HL-60/S4 (cell line): ENCODE data around the gene SDHC.
"Not testable (repeated sequence)": the region's sequence is repeated elsewhere in the genome, so short reads cannot be mapped to it uniquely, and the experiment has no call there.

Experiments used
- in situ Hi-C: fragments of 300-500 bp; cut with MboI; formaldehyde crosslinking; loops from 2 replicates; pipeline ENCODE4 v1.14.3; 2022; ENCODE audit warnings: low sequenced_read_pairs

Gene SDHC

GRCh38 chr1:161381707-161382106 lies 67.5 kb downstream of the SDHC start:
- in situ Hi-C loops: loop anchor here (5.0 to 25.0 kb wide), 2 partner anchors 384 to 644 kb away; partner anchors contain the start of gene SLAMF7

- in situ Hi-C loops: loop anchor here (5.0 to 25.0 kb wide), 2 partner anchors 385 to 645 kb away; partner anchors contain the start of gene SLAMF7
Measured at GRCh38 chr1:161382214-161383019, 68.2 kb downstream of the SDHC start.

- in situ Hi-C loops: loop anchor here (25.0 kb wide), 1 partner anchor 651 kb away; the partner anchor contains the start of gene SLAMF7
Measured at GRCh38 chr1:161388639-161389038, 74.5 kb downstream of the SDHC start.

- in situ Hi-C loops: loop anchor here (25.0 kb wide), 1 partner anchor 652 kb away; the partner anchor contains the start of gene SLAMF7
Measured at GRCh38 chr1:161389158-161389557, 75.0 kb downstream of the SDHC start.

- in situ Hi-C loops: loop anchor here (25.0 kb wide), 1 partner anchor 653 kb away; the partner anchor contains the start of gene SLAMF7
Measured at GRCh38 chr1:161389691-161390558, 75.7 kb downstream of the SDHC start.

- in situ Hi-C loops: loop anchor here (25.0 kb wide), 1 partner anchor 653 kb away; the partner anchor contains the start of gene SLAMF7
Measured at GRCh38 chr1:161390559-161390858, 76.3 kb downstream of the SDHC start.

- in situ Hi-C loops: loop anchor here (25.0 kb wide), 1 partner anchor 654 kb away; the partner anchor contains the start of gene SLAMF7
Measured at GRCh38 chr1:161391136-161391535, 77.0 kb downstream of the SDHC start.

- in situ Hi-C loops: loop anchor here (25.0 kb wide), 1 partner anchor 654 kb away; the partner anchor contains the start of gene SLAMF7
Measured at GRCh38 chr1:161391611-161392010, 77.4 kb downstream of the SDHC start.

GRCh38 chr1:161393151-161393550 lies 79.0 kb downstream of the SDHC start:
- in situ Hi-C loops: loop anchor here (25.0 kb wide), 1 partner anchor 656 kb away; the partner anchor contains the start of gene SLAMF7

GRCh38 chr1:161397038-161397437 lies 82.9 kb downstream of the SDHC start:
- in situ Hi-C loops: loop anchor here (25.0 kb wide), 1 partner anchor 660 kb away; the partner anchor contains the start of gene SLAMF7

- in situ Hi-C loops: loop anchor here (25.0 kb wide), 1 partner anchor 662 kb away; the partner anchor contains the start of gene SLAMF7
Measured at GRCh38 chr1:161398900-161399256, 84.7 kb downstream of the SDHC start.

GRCh38 chr1:161399257-161399998 lies 85.2 kb downstream of the SDHC start:
- in situ Hi-C loops: loop anchor here (25.0 kb wide), 1 partner anchor 662 kb away; the partner anchor contains the start of gene SLAMF7

GRCh38 chr1:161402446-161402845 lies 88.3 kb downstream of the SDHC start:
- in situ Hi-C loops: no loop called here

- in situ Hi-C loops: no loop called here
Measured at GRCh38 chr1:161404051-161404597, 89.9 kb downstream of the SDHC start.

GRCh38 chr1:161406551-161406950 lies 92.4 kb downstream of the SDHC start:
- in situ Hi-C loops: not testable (repeated sequence)

- in situ Hi-C loops: no loop called here
Measured at GRCh38 chr1:161407451-161407985, 93.3 kb downstream of the SDHC start.

- in situ Hi-C loops: no loop called here
Measured at GRCh38 chr1:161408429-161409052, 94.4 kb downstream of the SDHC start.

GRCh38 chr1:161409848-161410635 lies 95.9 kb downstream of the SDHC start:
- in situ Hi-C loops: not testable (repeated sequence)

GRCh38 chr1:161410636-161410970 lies 96.4 kb downstream of the SDHC start:
- in situ Hi-C loops: not testable (repeated sequence)
